HepG2 (cell line): Measurements from ENCODE around the gene PHF13. TPM values are rescaled to one million over a fixed set of nuclear protein-coding genes. Genes with fewer than 3 reads are reported as not detected.

Experiments
- CBFB ChIP-seq: sonication (generic); formaldehyde crosslinking; IDR thresholded peaks from 2 replicates; pipeline ENCODE4 v1.4.0; 2020; ENCODE audit warnings: missing genetic modification reagents
- DNMT3B ChIP-seq: conservative IDR thresholded peaks from 2 replicates; pipeline ENCODE4 v1.6.1; 2016; ENCODE audit warnings: missing biosample characterization, control low read depth
- FOXK1 ChIP-seq: sonication (generic); formaldehyde crosslinking; IDR thresholded peaks from 2 replicates; pipeline ENCODE4 v1.4.0; 2020; ENCODE audit warnings: low read depth, missing genetic modification reagents, borderline replicate concordance
- FOXO4 ChIP-seq: sonication (generic); formaldehyde crosslinking; conservative IDR thresholded peaks from 2 replicates; pipeline ENCODE4 v1.8.1; 2023; ENCODE audit warnings: missing genetic modification reagents
- MIER3 ChIP-seq: IDR thresholded peaks from 2 replicates; pipeline ENCODE4 v1.6.1; 2016; ENCODE audit warnings: missing compliant biosample characterization, borderline replicate concordance
- SP2 ChIP-seq: sonication (generic); formaldehyde crosslinking; IDR thresholded peaks from 2 replicates; pipeline ENCODE4 v1.5.1; 2020; ENCODE audit warnings: mild to moderate bottlenecking, missing genetic modification reagents
- TFAP4 ChIP-seq: sonication (generic); IDR thresholded peaks from 2 replicates; pipeline ENCODE4 v1.6.1; 2016; ENCODE audit warnings: low read depth, borderline replicate concordance
- ZFP36L1 ChIP-seq: sonication (generic); formaldehyde crosslinking; IDR thresholded peaks from 2 replicates; pipeline ENCODE4 v1.8.0; 2022; ENCODE audit warnings: mild to moderate bottlenecking, missing genetic modification reagents, moderate library complexity
- ZFP90 ChIP-seq: sonication (generic); formaldehyde crosslinking; IDR thresholded peaks from 2 replicates; pipeline ENCODE4 v1.8.0; 2022; ENCODE audit warnings: missing genetic modification reagents, mild to moderate bottlenecking, inconsistent platforms, borderline replicate concordance
- ZNF407 ChIP-seq: sonication (generic); formaldehyde crosslinking; IDR thresholded peaks from one replicate; pipeline ENCODE4 v1.5.1; 2020; ENCODE audit warnings: mild to moderate bottlenecking, missing genetic modification reagents; ENCODE audit errors: not compliant biosample characterization
- ZNF570 ChIP-seq: sonication (generic); formaldehyde crosslinking; IDR thresholded peaks from 2 replicates; pipeline ENCODE4 v1.4.0; 2020; ENCODE audit warnings: mild to moderate bottlenecking, missing genetic modification reagents, borderline replicate concordance
- ZNF629 ChIP-seq: sonication (generic); formaldehyde crosslinking; conservative IDR thresholded peaks from 2 replicates; pipeline ENCODE4 v1.5.0; 2020; ENCODE audit warnings: missing genetic modification reagents
- ZNF777 ChIP-seq: sonication (generic); formaldehyde crosslinking; IDR thresholded peaks from 2 replicates; pipeline ENCODE4 v1.4.0; 2020; ENCODE audit warnings: missing genetic modification reagents
- polyA plus RNA-seq, 8 experiments: library from polyadenylated mRNA; depleted of rRNA in 3 of 8; stranded (reverse) in 7 of 8; unstranded in 1 of 8; fragments of >200 nt; fragmentation: Illumina TruSeq in 4 of 8; extraction: Trizol in 4 of 8; gene quantifications; 2 replicates each; pipeline versions ENCODE4 v1.2.1 to v1.2.3, GENCODE V29; 2011 to 2016; ENCODE audit warnings: low read depth in 4 of 8, missing spikeins in 1 of 8, mixed read lengths in 1 of 8; ENCODE audit not compliant: insufficient read depth in 1 of 8
- total RNA-seq, 5 experiments: library from RNA; depleted of rRNA; stranded (reverse); fragments of >200 nt; fragmentation: Illumina TruSeq; extraction: Trizol; gene quantifications; 2 replicates each; pipeline ENCODE4 v1.2.3, GENCODE V29; 2016; ENCODE audit warnings: low read depth in 1 of 5

The PHF13 gene
- total and polyA plus RNA-seq, 2 of the 13 experiments (the other 11 are each of a cell fraction or from before 2014, with no cell fraction given), result 4.7 to 7.4 TPM

GRCh38 chr1:6601923-6602668 lies 11.4 kb upstream of the PHF13 start (continued):
- TF ChIP-seq SP2 (CRISPR knock-in tag), result no peak; the same call in 1 of the 2 replicates
- TF ChIP-seq ZNF407 (CRISPR knock-in tag), result no peak
- no peak for TF ChIP-seq ZNF629 (CRISPR knock-in tag)
- no peak for TF ChIP-seq CBFB
- TF ChIP-seq MIER3 (CRISPR knock-in tag), result no peak
- TF ChIP-seq FOXO4 (CRISPR knock-in tag), result peak; percentile 85; the same call in 1 of the 2 replicates
- TF ChIP-seq ZNF570 (CRISPR knock-in tag), result no peak
- no peak for TF ChIP-seq FOXK1 (CRISPR knock-in tag)
- TF ChIP-seq DNMT3B (CRISPR knock-in tag), result no peak
- 0 out of 2 replicates have a peak, but pooled peaks have one; percentile 29 for TF ChIP-seq ZFP90 (CRISPR knock-in tag)
- peak; percentile 94; the same call in 1 of the 2 replicates for TF ChIP-seq ZNF777 (CRISPR knock-in tag)
- no peak for TF ChIP-seq ZFP36L1 (CRISPR knock-in tag)
- TF ChIP-seq TFAP4, result 0 out of 2 replicates have a peak, but pooled peaks have one; percentile 15
